Fibroblast of the conjunctiva (primary cell): Measurements from ENCODE around the gene BNIP3.
"Not testable (repeated sequence)": the region's sequence is repeated elsewhere in the genome, so short reads cannot be mapped to it uniquely, and the experiment has no call there.

Source experiments
- DNase-seq: peaks from one replicate; pipeline ENCODE4 v3.0.0-alpha.2; 2010; ENCODE audit warnings: low read depth

BNIP3 gene

GRCh38 chr10:132001238-132001972 lies 19.7 kb upstream of the BNIP3 start:
- no peak for DNase-seq

GRCh38 chr10:131998845-131999681 lies 17.3 kb upstream of the BNIP3 start:
- DNase-seq = no peak

- no peak for DNase-seq
Measured at GRCh38 chr10:131998050-131998844, 16.5 kb upstream of the BNIP3 start.

- DNase-seq = peak; percentile 77
Measured at GRCh38 chr10:131997366-131998049, 15.8 kb upstream of the BNIP3 start.

- no peak for DNase-seq
Measured at GRCh38 chr10:131996466-131997365, 15.0 kb upstream of the BNIP3 start.

GRCh38 chr10:131994435-131994834 lies 12.7 kb upstream of the BNIP3 start:
- DNase-seq = no peak

- no peak for DNase-seq
Measured at GRCh38 chr10:131993275-131993674, 11.6 kb upstream of the BNIP3 start.

GRCh38 chr10:131991726-131992125 lies 10.0 kb upstream of the BNIP3 start:
- no peak for DNase-seq

- not testable (repeated sequence) for DNase-seq
Measured at GRCh38 chr10:131987786-131988185, 6.1 kb upstream of the BNIP3 start.

- DNase-seq = not testable (repeated sequence)
Measured at GRCh38 chr10:131987301-131987700, 5.6 kb upstream of the BNIP3 start.

GRCh38 chr10:131986851-131987250 lies 5.1 kb upstream of the BNIP3 start:
- not testable (repeated sequence) for DNase-seq

- DNase-seq = peak; percentile 75
Measured at GRCh38 chr10:131983780-131984179, 2.1 kb upstream of the BNIP3 start.

- DNase-seq = no peak
Measured at GRCh38 chr10:131982796-131983195, 1.1 kb upstream of the BNIP3 start.

- DNase-seq = no peak
Measured at GRCh38 chr10:131982185-131982756, 548 bp upstream of the BNIP3 start.

GRCh38 chr10:131980761-131981428 lies 828 bp downstream of the BNIP3 start:
- DNase-seq = no peak

- no peak for DNase-seq
Measured at GRCh38 chr10:131980321-131980720, 1.4 kb downstream of the BNIP3 start.

- no peak for DNase-seq
Measured at GRCh38 chr10:131979821-131980270, 1.9 kb downstream of the BNIP3 start.

- DNase-seq = no peak
Measured at GRCh38 chr10:131979336-131979735, 2.4 kb downstream of the BNIP3 start.

- no peak for DNase-seq
Measured at GRCh38 chr10:131978851-131979250, 2.9 kb downstream of the BNIP3 start.

- no peak for DNase-seq
Measured at GRCh38 chr10:131978366-131978765, 3.4 kb downstream of the BNIP3 start.
